Smooth muscle cell (in vitro differentiated cells): ENCODE data around the gene ENDOG. TPM values are rescaled to one million over a fixed set of nuclear protein-coding genes. Genes with fewer than 3 reads are reported as not detected.
"Not testable (repeated sequence)": the region's sequence is repeated elsewhere in the genome, so short reads cannot be mapped to it uniquely, and the experiment has no call there.

Experiments used
- DNase-seq: peaks from one replicate; lab custom pipeline; 2025; ENCODE audit not compliant: unreplicated experiment; lab: John Stamatoyannopoulos, UW
- H2AFZ ChIP-seq: fragments of 200-600 bp; sonication (generic); 2 replicates; pipeline ENCODE4 v1.6.0; 2016; ENCODE audit warnings: antibody characterized with exemption, low read depth, mild to moderate bottlenecking
- H3F3A ChIP-seq: fragments of 200-600 bp; sonication (generic); 2 replicates; pipeline ENCODE4 v1.6.0; 2017; ENCODE audit warnings: antibody characterized with exemption, low read depth
- H3K27ac ChIP-seq: fragments of 200-600 bp; sonication (generic); 2 replicates; pipeline ENCODE4 v1.5.1; 2016; ENCODE audit warnings: low read depth, mild to moderate bottlenecking
- H3K27me3 ChIP-seq: fragments of 200-600 bp; sonication (generic); 2 replicates; pipeline ENCODE4 v1.6.1; 2016; ENCODE audit warnings: low read depth, mild to moderate bottlenecking
- H3K36me3 ChIP-seq: fragments of 200-600 bp; sonication (generic); 2 replicates; pipeline ENCODE4 v1.5.1; 2016; ENCODE audit warnings: low read depth
- H3K4me1 ChIP-seq: fragments of 200-600 bp; sonication (generic); 2 replicates; pipeline ENCODE4 v1.5.1; 2016; ENCODE audit warnings: low read depth
- H3K4me2 ChIP-seq: fragments of 200-600 bp; sonication (generic); 2 replicates; pipeline ENCODE4 v1.6.0; 2016; ENCODE audit warnings: mild to moderate bottlenecking
- H3K4me3 ChIP-seq: fragments of 200-600 bp; sonication (generic); 2 replicates; pipeline ENCODE4 v1.5.1; 2016; ENCODE audit warnings: mild to moderate bottlenecking
- H3K79me2 ChIP-seq: fragments of 200-600 bp; sonication (generic); 2 replicates; pipeline ENCODE4 v1.6.0; 2016; ENCODE audit warnings: low read depth, mild to moderate bottlenecking
- H3K9ac ChIP-seq: fragments of 200-600 bp; sonication (generic); 2 replicates; pipeline ENCODE4 v1.6.0; 2016; ENCODE audit warnings: low read depth
- H3K9me3 ChIP-seq: fragments of 200-600 bp; sonication (generic); replicated peaks from 2 replicates; pipeline ENCODE4 v1.5.1; 2016; ENCODE audit warnings: low read depth
- H4K20me1 ChIP-seq: fragments of 200-600 bp; sonication (generic); 2 replicates; pipeline ENCODE4 v1.6.0; 2016; ENCODE audit warnings: low read depth
- WGBS: methylation state at CpG from one replicate; pipeline ENCODE4 v1.1.7; 2016; ENCODE audit warnings: low lambda C conversion rate; 5-methylcytosine and 5-hydroxymethylcytosine counted together
- polyA plus RNA-seq: library from polyadenylated mRNA; unstranded; fragments of >200 nt; fragmentation: Nextera tagmentation; extraction: Ambion mirVana; gene quantifications from 2 replicates; pipeline ENCODE4 v1.2.1, GENCODE V29; 2016
- total RNA-seq: library from RNA; depleted of rRNA; stranded (reverse); fragments of >200 nt; gene quantifications from 2 replicates; pipeline ENCODE4 v1.2.3, GENCODE V29; 2014
- TF ChIP-seq, protein P1 (sequence below): fragments of 200-600 bp; sonication (generic); IDR thresholded peaks from 2 replicates; pipeline ENCODE4 v1.5.1; 2017; ENCODE audit warnings: borderline replicate concordance, mild to moderate bottlenecking, antibody characterized with exemption; ENCODE audit not compliant: insufficient read depth, poor library complexity, severe bottlenecking

Gene ENDOG
- total and polyA plus RNA-seq, 2 experiments from 2014 or later = 18.4 to 30.5 TPM

DNA sequence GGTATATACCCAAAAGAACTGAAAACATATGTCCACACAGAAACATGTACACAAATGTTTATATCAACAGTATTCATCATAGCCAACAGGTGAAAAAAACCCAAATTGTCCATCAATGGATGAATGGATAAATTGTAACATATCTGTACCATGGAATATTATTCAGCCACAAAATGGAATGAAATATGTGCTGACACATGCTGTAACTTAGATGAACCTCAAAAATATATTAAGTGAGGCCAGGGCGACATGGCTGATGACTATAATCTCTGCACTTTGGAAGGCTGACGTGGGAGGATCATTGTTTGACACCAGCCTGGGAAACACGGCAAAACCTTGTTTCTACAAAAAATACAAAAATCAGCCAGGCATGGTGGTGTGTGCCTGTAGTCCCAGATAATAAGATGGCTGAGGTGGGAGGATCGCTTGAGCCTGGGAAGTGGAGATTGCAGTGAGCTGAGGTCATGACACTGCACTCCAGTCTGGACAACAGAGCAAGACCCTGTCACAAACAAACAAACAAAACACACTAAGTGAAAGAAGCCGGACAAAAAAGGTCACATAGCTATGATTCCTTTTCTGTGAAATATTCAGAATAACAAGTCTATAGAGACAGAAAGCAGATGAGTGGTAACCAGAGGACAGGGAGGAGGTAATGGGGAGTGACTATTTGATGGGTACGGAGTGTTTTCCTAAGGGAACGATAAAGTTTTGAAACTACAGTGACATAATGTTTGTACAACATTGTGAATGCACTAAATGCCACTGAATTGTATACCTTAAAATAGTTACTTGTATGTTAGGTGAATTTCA lies 52.0 kb downstream of the ENDOG start:
- Histone ChIP-seq H3K36me3 (no peaks in the 10 kb centered on the region), H4K20me1 (no peaks in the 10 kb centered on the region), H3K9ac (no peak overlapping the region), H2AFZ (no peak overlapping the region), H3K4me2 (no peak overlapping the region), H3K4me3 (no peak overlapping the region), H3K9me3 (no peaks in the 10 kb centered on the region), H3K4me1 (no peaks in the 10 kb centered on the region), H3K79me2 (peaks cover 5% of the 10 kb centered on the region), H3K27me3 (no peaks in the 10 kb centered on the region), H3F3A (no peaks in the 10 kb centered on the region), H3K27ac (no peak overlapping the region)
- WGBS = 90% methylated on average over 7 of the region's 7 CpGs
- DNase-seq = no peak
- TF ChIP-seq, protein P1, sequence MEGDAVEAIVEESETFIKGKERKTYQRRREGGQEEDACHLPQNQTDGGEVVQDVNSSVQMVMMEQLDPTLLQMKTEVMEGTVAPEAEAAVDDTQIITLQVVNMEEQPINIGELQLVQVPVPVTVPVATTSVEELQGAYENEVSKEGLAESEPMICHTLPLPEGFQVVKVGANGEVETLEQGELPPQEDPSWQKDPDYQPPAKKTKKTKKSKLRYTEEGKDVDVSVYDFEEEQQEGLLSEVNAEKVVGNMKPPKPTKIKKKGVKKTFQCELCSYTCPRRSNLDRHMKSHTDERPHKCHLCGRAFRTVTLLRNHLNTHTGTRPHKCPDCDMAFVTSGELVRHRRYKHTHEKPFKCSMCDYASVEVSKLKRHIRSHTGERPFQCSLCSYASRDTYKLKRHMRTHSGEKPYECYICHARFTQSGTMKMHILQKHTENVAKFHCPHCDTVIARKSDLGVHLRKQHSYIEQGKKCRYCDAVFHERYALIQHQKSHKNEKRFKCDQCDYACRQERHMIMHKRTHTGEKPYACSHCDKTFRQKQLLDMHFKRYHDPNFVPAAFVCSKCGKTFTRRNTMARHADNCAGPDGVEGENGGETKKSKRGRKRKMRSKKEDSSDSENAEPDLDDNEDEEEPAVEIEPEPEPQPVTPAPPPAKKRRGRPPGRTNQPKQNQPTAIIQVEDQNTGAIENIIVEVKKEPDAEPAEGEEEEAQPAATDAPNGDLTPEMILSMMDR = no peak

DNA sequence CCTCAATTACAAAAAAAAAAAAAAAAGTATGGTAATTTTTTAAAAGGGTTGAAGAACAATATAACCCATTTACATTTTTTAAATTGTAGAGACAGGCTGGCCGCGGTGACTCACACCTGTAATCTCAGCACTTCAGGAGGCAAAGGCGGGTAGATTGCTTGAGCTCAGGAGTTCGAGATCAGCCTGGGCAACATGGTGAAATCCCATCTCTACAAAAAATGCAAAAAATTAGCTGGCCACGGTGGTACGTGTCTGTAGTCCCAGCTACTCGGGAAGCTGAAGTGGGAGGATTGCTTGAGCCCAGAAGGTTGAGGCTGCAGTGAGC lies 52.6 kb downstream of the ENDOG start:
- not testable (repeated sequence) for DNase-seq, H3K36me3 ChIP-seq, H3K79me2 ChIP-seq, H2AFZ ChIP-seq, H3K27ac ChIP-seq, H4K20me1 ChIP-seq, H3K27me3 ChIP-seq, H3K9me3 ChIP-seq, H3K4me3 ChIP-seq, H3K4me1 ChIP-seq, H3K9ac ChIP-seq, H3F3A ChIP-seq, H3K4me2 ChIP-seq
- WGBS = 80% methylated on average over 7 of the region's 7 CpGs

Other genes with a start within 250 kb of the ENDOG start
- 23.5 and 28.6 TPM in 2 replicates for gene DYNC2I2, start 161.7 kb upstream of the ENDOG start, total RNA-seq
- 50.9 and 58.3 TPM in 2 replicates for gene DYNC2I2, start 161.7 kb upstream of the ENDOG start, polyA plus RNA-seq
- 262 and 380 TPM in 2 replicates for gene SET, start 129.3 kb upstream of the ENDOG start, total RNA-seq
- gene SET, start 129.3 kb upstream of the ENDOG start, polyA plus RNA-seq = 162 and 197 TPM in 2 replicates
- gene PKN3, start 116.0 kb upstream of the ENDOG start, total RNA-seq = 0.63 and 1.4 TPM in 2 replicates
- gene PKN3, start 116.0 kb upstream of the ENDOG start, polyA plus RNA-seq = 1.5 and 2.2 TPM in 2 replicates
- 19.9 and 20.8 TPM in 2 replicates for gene ZDHHC12, start 94.4 kb upstream of the ENDOG start, total RNA-seq
- 31.3 and 49.0 TPM in 2 replicates for gene ZDHHC12, start 94.4 kb upstream of the ENDOG start, polyA plus RNA-seq
- 35.1 and 38.4 TPM in 2 replicates for gene ZER1, start 46.6 kb upstream of the ENDOG start, total RNA-seq
- gene ZER1, start 46.6 kb upstream of the ENDOG start, polyA plus RNA-seq = 30.6 and 34.6 TPM in 2 replicates
- 7.6 and 25.5 TPM in 2 replicates for gene TBC1D13, start 31.2 kb upstream of the ENDOG start, total RNA-seq
- gene TBC1D13, start 31.2 kb upstream of the ENDOG start, polyA plus RNA-seq = 27.4 and 29.3 TPM in 2 replicates
- 6.2 and 8.7 TPM in 2 replicates for gene SPOUT1, start 11.3 kb downstream of the ENDOG start, total RNA-seq
- 44.8 and 50.4 TPM in 2 replicates for gene SPOUT1, start 11.3 kb downstream of the ENDOG start, polyA plus RNA-seq
- gene KYAT1, start 63.5 kb downstream of the ENDOG start, total RNA-seq = 3.1 and 10.2 TPM in 2 replicates
- 7.7 and 9.3 TPM in 2 replicates for gene KYAT1, start 63.5 kb downstream of the ENDOG start, polyA plus RNA-seq
- gene LRRC8A, start 63.6 kb downstream of the ENDOG start, total RNA-seq = 44.9 and 50.1 TPM in 2 replicates
- gene LRRC8A, start 63.6 kb downstream of the ENDOG start, polyA plus RNA-seq = 48.6 and 58.3 TPM in 2 replicates
- 7.3 and 17.3 TPM in 2 replicates for gene PHYHD1, start 102.5 kb downstream of the ENDOG start, total RNA-seq
- gene PHYHD1, start 102.5 kb downstream of the ENDOG start, polyA plus RNA-seq = 30.5 and 37.6 TPM in 2 replicates
- gene DOLK, start 129.1 kb downstream of the ENDOG start, total RNA-seq = 14.1 and 18.7 TPM in 2 replicates
- gene DOLK, start 129.1 kb downstream of the ENDOG start, polyA plus RNA-seq = 26.2 and 31.3 TPM in 2 replicates
- gene NUP188, start 129.2 kb downstream of the ENDOG start, total RNA-seq = 40.9 and 45.8 TPM in 2 replicates
- gene NUP188, start 129.2 kb downstream of the ENDOG start, polyA plus RNA-seq = 27.5 and 31.9 TPM in 2 replicates
- gene SH3GLB2, start 209.8 kb downstream of the ENDOG start, total RNA-seq = 25.9 and 44.8 TPM in 2 replicates
- 31.9 and 94.9 TPM in 2 replicates for gene SH3GLB2, start 209.8 kb downstream of the ENDOG start, polyA plus RNA-seq
- gene MIGA2, start 218.1 kb downstream of the ENDOG start, total RNA-seq = 17.8 and 21.6 TPM in 2 replicates
- 18.1 and 21.5 TPM in 2 replicates for gene MIGA2, start 218.1 kb downstream of the ENDOG start, polyA plus RNA-seq